Stimulated activated CD8-positive, alpha-beta memory T cell treated with anti-CD3 and anti-CD28 coated beads, Interleukin-2, amount 100 ng/mL, for 48 hours (primary cell): ENCODE results near the gene RUFY3.
"Not testable (repeated sequence)": the region's sequence is repeated elsewhere in the genome, so short reads cannot be mapped to it uniquely, and the experiment has no call there.

ENCODE experiments used
- DNase-seq, 2 donors: peaks; one replicate each; pipeline ENCODE4 v3.0.0-alpha.2; 2020; ENCODE audit warnings: low read depth in 2 of 2

Gene RUFY3

DNA sequence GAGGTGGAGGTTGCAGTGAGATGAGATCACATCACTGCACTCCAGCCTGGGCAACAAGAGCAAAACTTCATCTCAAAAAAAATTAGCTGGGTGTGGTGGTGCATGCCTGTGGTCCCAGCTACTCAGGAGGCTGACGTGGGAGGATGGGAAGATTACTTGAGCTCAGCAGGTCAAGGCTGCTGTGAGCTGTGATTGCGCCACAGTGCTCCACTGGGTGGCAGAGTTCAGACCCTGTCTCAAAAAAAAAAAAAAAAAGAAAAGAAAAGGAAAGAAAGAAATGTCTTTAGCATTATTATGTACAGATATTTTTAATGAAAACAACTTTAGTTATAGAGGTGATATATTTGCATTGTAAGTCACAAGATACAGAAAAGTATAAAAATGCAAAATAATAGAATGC lies 14.2 kb downstream of the RUFY3 start:
- DNase-seq = peak in 1 of 2 donors; percentile 16

DNA sequence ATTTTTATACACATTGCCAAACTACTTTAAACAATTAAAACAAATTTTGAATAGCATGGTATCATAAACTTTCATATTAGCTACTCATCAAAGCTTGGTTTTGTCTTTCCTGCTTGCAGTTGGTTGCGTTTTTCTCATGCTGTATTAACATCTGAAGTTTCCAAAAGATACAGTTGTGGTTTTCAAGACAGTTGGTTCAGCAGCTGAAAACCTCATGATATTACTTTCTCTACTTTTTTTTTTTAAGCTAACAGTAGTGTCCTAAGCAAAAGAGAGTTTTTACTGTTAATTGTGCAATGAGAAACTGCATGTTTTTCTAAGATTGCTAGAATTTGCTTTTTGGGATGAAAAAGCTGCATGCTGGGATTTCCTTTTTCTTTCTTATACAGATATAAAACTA lies 15.2 kb downstream of the RUFY3 start:
- no peak for DNase-seq

DNA sequence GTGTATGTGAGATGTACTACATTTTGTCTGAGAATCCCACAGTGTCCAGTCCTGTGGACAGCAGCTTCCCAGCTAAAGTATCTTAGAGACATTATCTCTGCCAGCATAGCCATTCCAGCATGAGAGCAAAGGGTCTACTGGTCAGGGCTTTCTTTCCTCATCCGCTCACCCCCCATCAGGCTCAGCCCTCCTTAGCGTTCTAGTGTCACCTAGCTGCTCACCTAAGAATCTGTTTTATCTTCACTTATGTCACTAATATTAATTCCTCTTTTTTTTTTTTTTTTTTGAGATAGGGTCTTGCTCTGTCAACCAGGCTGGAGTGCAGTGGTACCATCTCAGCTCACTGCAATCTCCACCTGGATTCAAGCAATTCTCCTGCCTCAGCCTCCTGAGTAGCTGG lies 15.6 kb downstream of the RUFY3 start:
- DNase-seq = no peak

DNA sequence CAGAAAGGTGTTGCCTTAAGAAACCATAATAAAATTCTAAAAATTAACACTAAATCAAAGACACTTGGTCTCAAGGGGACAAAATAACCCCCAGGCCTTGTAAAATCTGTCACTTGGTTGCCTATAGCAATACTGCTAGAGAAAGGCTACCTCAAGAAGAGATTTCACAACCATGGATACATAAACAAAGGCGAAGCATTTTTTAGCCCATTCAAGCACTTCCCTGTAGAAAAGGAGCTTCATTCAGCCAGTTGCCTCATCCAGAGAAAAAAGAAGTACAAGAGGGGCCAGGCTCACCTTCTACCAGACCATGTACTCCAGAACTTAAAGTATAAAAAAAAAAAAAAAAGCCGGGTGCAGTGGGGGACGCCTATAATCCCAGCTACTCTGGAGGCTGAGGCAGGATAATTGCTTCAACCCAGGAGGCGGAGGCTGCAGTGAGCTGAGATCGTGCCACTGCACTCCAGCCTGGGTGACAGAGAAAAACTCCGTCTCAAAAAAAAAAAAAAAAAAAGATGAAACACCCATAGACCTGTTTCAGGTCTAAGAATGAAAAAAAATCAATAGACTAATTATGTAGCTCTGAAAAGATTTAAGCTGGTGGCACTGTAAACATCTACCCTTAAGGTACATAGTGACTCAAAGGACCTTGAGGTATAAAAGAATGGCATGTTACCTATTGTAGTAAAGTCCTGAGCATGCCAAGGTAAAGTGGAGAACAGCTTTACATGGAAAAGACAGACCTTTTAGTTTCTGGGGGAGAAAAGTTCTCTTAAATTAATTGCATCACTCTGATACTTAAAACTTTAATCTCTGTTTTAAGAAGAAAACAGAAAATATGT lies 18.0 kb downstream of the RUFY3 start:
- no peak for DNase-seq

DNA sequence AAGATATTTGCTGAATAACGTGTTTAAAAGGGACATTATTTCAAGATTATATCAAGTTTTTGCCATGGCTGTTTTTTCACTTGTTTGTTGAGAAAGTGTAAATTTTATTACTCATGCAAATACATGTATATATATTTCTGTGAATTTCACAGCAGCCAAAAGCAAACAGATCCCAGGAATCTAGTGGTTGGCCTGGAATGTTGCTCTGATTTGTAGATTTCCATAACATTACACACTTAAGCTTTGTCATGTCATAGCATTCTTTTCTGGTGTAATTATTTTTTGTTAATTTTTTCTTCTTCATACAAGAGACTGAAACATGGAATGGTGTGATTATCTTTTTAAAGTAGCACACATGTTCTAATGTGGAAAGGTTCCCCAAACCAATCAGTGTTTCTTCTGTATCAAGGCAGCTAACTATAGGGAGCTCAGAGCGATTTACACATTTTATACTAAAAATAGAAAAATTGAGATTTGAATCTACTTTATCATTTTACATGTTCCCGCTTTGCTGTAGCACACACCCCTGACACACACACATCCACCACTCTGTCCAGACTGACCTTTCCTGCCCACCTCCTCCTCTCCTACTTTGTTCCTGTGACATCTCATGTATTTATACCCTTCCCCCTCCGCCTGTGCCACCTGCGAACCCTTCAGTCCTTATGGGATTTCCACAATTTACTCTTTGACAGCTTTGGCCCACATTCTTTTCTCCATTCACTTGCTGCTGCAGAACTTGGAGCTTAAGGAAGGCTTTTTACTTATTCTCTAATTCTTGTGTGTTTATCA lies 20.3 kb downstream of the RUFY3 start:
- no peak for DNase-seq

DNA sequence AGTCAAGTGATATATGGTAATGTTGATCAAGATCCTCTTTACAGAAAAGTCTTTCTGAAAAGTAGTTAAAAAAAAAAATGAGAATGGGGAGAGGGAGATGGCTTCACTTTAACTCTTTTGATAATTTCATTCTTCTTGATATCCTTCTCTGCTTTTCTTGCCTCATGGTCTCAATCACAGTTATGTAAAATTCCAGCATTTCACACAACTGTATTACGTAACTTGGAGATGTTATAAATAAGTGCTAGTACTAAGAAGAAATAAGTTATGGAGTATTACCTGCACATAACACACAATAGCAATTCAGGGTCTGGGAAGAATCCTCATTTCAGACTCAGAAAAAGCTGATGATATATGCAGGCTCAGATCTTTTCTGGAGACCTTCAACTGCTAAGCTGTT lies 22.0 kb downstream of the RUFY3 start:
- DNase-seq = no peak

DNA sequence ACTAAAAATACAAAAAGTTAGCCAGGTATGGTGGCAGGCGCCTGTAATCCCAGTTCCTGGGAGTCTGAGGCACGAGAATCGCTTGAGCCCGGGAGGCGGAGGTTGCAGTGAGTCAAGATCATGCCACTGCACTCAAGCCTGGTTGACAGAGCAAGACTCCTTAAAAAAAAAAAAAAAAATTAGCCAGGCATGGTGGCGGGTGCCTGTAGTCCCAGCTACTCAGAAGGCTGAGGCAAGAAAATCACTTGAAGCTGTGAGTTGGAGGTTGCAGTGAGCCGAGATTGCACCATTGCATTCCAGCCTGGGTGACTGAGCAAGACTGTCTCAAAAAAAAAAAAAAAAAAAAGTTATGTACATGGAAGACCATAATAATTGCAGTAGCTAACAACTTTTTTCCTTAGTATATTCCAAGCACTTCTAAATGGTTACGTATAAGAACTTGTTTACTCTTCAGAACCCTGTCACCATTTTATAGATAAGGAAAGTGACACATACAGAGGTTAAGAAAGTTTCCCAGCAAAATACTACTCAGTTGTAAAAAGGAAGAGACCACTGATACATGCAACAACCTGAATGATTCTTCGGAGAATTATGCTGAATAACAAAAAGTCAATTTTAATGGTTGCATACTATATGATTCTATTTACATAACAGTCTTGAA lies 24.5 kb downstream of the RUFY3 start:
- DNase-seq = no peak

DNA sequence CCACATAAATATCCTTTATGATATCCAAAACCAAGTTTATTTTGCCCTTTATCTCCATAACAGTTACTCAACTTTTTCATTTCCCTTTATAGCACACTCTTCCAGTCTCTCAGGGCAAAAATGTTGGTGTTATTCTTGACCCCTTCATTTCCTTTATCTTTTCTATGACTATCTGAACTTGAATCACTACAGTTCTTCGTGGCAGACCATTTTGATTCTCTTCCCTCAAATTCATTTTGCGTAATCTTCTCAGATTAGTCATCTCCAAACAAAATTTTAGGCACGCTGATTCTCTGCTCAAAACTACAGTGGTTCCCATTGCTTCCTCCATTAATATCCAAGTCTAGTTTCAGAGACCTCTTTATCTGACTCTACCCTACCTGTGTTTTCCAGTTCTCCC lies 26.1 kb downstream of the RUFY3 start:
- no peak for DNase-seq

DNA sequence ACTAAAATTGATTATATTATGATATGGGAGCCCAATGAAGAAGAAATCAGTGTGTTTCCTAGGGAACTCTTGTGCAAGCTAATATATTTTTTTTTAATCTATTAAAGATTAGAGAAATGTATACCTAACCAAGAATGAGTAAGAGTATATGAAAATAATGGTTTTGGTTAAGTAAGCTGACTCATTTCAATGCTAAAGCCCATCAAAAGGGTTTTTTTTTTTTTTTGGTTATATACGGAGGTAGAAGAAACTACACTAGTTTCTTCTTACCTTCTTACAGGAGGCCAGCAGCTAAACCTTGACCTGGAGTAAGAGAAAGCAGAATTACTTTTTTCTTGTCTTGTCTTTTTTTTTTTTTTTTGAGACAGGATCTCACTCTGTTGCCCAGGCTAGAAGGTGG lies 27.5 kb downstream of the RUFY3 start:
- DNase-seq = no peak

DNA sequence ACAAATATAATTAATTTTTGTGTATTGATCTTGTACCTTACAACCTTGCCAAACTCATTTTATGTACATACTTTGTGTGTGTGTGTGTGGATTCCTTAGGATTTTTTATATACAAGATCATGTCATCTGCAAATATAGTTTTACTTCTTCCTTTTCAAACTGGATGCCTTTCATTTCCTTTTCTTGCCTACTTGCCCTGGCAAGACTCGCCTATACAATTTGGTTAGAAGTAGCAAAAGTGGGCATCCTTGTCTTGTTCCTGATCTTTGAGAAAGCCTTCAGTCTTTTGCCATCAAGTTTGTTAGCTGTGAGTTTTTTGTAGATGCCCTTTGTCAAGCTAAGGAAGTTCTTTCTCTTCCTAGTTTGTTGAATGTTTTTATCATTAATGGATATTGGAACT lies 30.5 kb downstream of the RUFY3 start:
- DNase-seq = no peak

DNA sequence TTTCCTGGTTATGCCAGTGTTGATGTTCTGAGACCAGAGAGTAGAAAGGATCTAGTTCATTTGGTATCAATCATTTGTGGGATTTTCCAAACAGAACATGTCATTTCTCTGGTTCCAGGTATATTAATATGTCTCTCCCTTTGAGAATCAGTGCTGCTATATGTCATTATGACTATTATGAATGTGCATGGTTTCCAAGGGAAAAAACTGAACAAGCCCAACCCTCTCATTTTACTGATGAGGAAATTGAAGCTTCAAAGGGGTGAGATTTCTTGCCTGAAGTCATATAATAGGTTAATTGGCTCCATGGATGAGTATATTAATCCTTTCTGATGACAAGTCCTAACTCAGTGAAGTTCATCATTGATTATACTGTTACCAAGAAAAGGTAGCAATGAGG lies 31.9 kb downstream of the RUFY3 start:
- no peak for DNase-seq

DNA sequence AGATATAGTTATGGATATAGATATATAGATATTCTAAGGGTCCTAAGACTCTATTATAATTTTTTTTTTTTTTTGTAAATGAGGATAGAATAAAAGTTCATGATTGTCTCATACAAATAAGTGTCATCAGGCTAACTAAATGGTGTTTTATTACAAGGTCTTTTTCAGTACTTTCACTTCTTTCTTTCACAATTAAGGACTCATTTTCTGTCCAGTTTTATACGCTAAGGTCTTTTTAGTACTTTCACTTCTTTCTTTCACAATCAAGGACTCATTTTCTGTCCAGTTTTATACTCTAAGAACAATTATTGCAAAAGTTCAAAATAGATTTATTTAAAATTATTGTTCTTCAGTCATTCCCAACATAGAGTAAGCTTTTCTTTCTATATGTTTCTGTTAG lies 32.7 kb downstream of the RUFY3 start:
- DNase-seq = no peak

DNA sequence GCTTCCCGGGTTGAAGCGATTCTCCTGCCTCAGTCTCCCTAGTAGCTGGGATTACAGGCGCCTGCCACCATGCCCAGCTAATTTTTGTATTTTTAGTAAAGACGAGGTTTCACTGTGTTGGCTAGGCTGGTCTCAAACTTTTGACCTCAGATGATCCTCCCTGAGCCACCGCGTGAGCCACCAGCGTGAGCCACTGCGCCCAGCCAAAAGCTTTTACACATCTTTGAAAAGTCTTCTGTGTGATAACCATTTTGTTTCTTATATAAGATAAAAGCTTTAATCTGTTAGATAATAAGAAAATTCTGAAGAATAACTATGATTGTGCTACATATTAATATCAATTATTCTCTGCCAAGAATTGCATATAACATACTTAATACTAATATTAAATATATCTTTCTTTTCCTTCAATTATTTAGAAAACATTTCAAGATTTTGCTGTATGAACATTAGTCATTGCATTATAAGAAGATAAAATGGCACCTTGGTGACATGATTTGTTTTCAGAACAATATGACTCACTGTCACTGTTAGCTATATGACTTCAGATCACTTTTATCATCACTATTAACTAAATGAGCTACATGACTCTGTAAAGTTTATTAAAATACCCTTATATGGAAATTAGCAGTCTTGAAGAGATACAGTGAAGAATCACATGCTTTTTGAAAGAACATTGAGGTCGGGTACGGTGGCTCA lies 33.4 kb downstream of the RUFY3 start:
- no peak for DNase-seq

DNA sequence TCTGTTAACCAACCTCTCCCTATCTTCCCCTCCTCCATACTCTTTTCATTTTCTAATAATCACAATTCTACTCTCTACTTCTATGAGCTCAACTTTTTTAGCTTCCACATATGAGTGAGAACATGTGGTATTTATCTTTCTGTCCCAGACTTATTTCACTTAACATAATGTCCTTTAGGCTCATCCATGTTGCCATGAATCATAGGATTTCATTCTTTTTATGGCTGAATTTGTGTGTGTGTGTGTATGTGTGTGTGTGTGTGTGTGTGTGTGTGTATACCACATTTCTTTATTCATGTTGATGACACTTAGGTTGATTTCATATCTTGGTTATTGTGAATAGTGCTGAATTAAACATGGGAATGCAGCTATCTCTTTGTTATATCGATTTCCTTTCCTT lies 37.4 kb downstream of the RUFY3 start:
- no peak for DNase-seq

DNA sequence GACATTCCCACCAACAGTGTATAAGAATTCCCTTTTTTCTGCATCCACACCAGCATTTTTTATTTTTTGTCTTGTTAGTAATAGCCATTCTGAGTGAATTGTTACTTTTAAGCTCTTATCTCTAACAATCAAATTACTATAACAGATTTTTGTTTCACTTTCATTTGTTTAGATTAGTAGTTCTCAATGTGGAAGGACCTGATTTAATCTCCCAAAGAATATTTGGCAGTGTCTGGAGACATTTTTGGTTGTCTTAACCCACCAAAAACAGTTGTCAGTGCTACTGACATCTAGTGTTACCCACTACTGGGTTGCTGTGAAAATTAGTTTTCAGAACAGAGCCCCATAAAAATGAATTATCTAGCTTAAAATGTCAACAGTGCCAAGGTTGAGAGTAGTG lies 37.9 kb downstream of the RUFY3 start:
- DNase-seq = no peak

DNA sequence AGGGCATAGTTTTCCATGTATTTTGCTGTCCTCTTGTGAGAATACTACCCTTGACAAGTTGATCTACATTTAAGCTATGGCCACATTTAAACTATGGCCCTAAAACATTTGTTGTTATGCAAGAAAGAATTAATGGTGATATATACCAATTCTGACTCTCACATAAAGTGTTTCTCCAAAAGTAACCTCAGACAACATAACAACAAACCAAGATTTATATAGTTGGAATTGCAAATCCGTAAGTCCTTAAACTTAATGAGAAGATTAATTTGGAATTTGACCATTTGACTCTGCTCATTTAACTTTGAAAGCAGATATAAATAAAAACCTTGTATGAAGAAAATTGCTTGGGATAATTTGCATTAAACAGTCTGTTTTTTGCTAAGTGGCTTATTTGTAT lies 38.9 kb downstream of the RUFY3 start:
- no peak for DNase-seq

DNA sequence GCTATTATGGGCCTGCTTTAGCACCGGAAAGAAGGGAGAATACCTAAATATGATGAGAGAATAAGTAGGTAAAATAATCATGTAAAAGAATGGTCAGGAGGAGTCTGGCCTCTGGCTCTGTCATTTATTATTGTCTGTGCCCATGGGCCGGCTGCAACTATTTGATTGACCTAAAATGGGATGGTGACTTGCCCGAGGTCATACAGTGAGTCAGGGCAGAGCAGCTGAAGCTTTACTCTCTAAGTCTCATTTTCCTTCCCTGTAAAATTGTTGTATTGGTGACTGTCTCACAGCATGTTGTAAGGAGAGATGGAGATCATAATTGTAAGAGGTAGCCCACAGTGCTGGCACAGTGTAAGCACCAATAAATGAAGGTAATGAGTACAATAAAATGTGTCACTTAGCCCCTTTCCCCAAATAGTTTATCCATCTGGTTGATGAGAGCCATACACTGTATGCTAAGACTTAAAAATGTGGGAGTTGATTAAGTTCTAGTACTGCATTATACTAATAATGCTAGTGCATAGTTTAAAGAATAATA lies 39.6 kb downstream of the RUFY3 start:
- DNase-seq = no peak

DNA sequence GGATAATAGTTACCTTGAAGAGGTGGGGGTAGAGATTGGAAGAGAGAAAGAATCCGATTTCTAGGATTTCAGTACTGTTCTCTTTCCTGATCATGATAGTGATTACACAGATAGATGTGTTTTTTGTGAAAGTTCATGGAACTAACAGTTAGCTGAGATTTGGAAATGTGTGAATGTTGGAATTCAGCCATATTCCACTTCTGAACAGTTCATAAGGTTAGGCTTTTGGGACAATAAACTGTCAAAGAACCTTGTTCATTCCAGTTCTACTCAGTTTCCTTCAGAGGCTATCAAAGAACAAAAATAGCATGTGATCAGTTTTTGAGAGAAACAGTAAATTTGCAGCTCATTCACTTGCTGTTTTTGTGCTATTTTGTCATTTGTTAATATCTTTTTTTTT lies 43.6 kb downstream of the RUFY3 start:
- DNase-seq = no peak

DNA sequence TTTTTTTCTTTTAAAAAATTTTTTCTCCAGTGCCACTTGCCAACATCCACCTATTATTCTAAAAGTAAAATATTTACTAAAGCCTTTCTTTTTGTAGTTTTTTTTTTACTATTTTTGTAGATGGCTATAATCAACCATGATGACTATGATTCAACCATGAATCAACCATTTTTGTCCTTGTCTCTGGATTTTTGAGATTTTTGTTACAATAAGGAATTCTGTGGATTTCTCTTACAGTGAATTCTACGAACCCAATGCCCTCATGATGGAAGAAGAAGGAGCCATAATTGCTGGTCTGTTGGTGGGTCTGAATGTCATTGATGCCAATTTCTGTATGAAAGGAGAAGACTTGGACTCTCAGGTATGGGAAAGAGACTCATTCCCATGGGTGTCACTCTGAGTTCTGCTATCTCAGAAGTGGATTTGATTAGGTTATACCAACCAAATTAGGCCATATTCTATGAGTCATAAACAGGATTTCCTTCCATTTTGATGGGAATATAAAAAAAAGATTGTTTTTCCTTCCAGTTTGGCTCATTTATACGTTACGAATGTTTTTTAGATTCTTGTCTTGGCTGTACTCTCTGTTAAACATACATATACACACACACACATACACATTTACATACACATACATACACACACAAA lies 46.7 kb downstream of the RUFY3 start:
- no peak for DNase-seq

DNA sequence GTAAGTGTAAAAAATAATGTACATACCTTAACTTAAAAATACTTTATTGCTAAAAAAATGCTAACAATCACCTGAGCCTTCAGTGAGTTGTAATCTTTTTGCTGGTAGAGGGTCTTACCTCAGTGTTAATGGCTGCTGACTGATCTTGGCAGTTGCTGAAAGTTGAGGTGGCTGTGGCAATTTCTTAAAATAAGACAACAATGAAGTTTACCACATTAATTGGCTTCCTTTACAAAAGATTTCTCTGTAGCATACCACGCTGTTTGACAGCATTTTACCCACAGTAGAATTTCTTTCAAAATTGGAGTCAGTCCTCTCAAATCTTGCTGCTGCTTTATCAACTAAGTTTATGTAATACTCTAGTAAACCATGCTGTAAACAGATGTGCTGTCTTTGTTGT lies 47.6 kb downstream of the RUFY3 start:
- DNase-seq = not testable (repeated sequence)

DNA sequence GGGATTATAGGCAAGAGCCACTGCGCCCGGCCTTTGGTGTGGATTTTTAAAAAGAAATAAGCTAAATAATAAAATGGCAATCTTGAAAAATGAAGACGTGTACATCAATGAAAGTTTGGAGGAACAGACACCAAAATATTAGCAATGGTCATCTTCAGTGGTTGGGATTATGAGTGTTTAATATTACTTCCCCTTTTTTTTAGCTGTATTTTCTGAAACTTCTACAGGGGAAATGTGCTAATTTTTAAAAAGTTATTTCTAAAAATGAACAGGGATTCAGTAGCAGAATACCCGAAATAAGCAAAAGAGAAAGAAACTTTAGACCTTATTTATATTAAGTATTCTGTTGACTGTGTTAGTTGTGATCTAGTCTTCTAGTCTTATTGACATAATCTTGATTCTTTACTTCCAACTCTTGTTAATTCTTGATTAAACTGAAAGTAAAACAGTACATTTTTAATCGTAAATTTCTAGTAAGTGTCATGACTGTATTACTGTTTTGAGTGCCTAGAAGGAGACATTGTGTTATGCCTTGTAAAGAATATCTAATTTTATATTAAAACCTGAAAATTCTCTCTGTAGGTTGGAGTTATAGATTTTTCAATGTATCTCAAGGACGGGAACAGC lies 51.3 kb downstream of the RUFY3 start:
- DNase-seq = no peak
